Activated CD4-positive, alpha-beta T cell treated with anti-CD3 and anti-CD28 coated beads, Interleukin-2, Interleukin-6, amounts not matched to agents 100 ng/mL and 50 ng/mL, durations not matched to agents 16 hours and 8 hours (primary cell): ENCODE results near the gene RALGPS1.
A peak's percentile ranks its signal among the peaks of the same experiment; 100 is the strongest.

Source experiments
- DNase-seq: peaks from one replicate; pipeline ENCODE4 v3.0.0-alpha.2; 2020

RALGPS1 gene

GRCh38 chr9:126956917-126957686 lies 42.5 kb downstream of the RALGPS1 start:
- no peak for DNase-seq

- DNase-seq, result no peak
Measured at GRCh38 chr9:126957687-126958053, 43.1 kb downstream of the RALGPS1 start.

GRCh38 chr9:126959336-126959735 lies 44.8 kb downstream of the RALGPS1 start:
- no peak for DNase-seq

- no peak for DNase-seq
Measured at GRCh38 chr9:126959917-126960316, 45.3 kb downstream of the RALGPS1 start.

GRCh38 chr9:126962336-126962735 lies 47.8 kb downstream of the RALGPS1 start:
- DNase-seq, result no peak

- no peak for DNase-seq
Measured at GRCh38 chr9:126965077-126965476, 50.5 kb downstream of the RALGPS1 start.

- peak; percentile 60 for DNase-seq
Measured at GRCh38 chr9:126965541-126966428, 51.2 kb downstream of the RALGPS1 start.

- no peak for DNase-seq
Measured at GRCh38 chr9:126971261-126971660, 56.7 kb downstream of the RALGPS1 start.

- peak; percentile 53 for DNase-seq
Measured at GRCh38 chr9:126973651-126974529, 59.3 kb downstream of the RALGPS1 start.

GRCh38 chr9:126974594-126974993 lies 60.0 kb downstream of the RALGPS1 start:
- no peak for DNase-seq

- no peak for DNase-seq
Measured at GRCh38 chr9:126975327-126976220, 61.0 kb downstream of the RALGPS1 start.

GRCh38 chr9:126979461-126979860 lies 64.9 kb downstream of the RALGPS1 start:
- no peak for DNase-seq

- DNase-seq, result no peak
Measured at GRCh38 chr9:126980231-126980630, 65.6 kb downstream of the RALGPS1 start.

GRCh38 chr9:126981218-126981617 lies 66.6 kb downstream of the RALGPS1 start:
- no peak for DNase-seq

GRCh38 chr9:126982215-126983002 lies 67.8 kb downstream of the RALGPS1 start:
- DNase-seq, result peak; percentile 55

GRCh38 chr9:126983767-126984166 lies 69.2 kb downstream of the RALGPS1 start:
- no peak for DNase-seq

- DNase-seq, result no peak
Measured at GRCh38 chr9:126984969-126985368, 70.4 kb downstream of the RALGPS1 start.

GRCh38 chr9:126985870-126986498 lies 71.4 kb downstream of the RALGPS1 start:
- peak; percentile 96 for DNase-seq

- DNase-seq, result peak; percentile 39
Measured at GRCh38 chr9:126986506-126986951, 71.9 kb downstream of the RALGPS1 start.

- DNase-seq, result no peak
Measured at GRCh38 chr9:126988857-126989256, 74.3 kb downstream of the RALGPS1 start.
